Amniotic stem cell (primary cell): ENCODE data around the gene AGXT2.

Experiments used
- DNase-seq: peaks from one replicate; lab custom pipeline; 2025; lab: John Stamatoyannopoulos, UW

AGXT2 gene

DNA sequence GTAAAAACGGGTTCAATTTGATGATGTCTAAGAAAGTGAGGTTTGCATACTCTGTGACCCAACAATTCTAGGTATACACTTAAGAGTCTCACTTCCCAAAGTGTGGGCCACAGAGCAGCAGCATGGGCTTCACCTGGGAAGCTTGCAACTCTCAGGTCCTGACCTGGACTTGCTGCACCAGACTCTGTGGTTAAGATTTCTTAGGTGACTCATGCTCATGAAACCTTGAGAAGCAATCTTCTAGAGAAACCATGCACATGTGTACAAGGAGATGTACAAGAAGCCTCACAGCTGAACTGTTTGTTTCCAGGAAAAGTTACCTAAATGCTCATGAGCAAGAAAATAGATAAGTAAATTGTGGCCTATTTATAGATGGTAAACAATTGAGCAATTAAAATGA lies 88.4 kb downstream of the AGXT2 start:
- DNase-seq, result no peak

DNA sequence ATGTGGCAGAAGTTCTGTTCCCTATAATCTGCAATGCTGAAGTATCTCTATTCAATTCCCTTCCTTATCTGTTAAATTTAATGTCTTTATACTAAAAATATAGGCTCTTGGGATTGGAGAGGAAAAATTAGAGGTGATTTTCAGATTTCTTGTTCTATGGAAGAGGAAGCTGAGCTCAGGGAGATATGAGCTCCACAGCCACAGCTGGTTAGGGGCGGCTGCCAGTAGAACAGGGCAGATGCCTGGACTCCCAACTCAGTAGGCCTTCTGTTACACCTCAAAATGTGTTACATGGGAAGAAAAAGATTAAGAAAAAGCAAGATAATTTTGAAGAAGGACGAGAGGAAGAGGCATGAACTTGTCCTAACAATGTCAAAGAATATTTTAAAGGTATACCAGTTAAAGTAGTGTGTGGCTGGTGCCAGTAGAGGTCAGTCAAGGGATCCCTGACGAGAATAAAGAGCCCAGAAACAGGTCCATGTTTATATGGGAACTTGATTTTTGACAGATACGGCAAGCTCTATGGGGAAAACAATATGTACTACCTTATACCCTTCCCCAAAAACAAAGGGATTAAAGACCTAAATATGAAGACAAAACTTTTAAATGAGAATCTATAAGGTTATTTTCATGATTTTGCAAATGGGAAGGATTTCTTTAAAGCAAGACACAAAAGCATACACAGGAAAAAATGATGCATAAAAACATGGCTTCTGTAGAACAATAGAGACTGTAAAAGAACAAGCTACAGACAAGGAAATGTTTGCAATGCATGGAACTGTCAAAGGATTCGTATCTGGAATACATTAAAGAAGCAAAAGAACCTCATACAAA lies 89.7 kb downstream of the AGXT2 start:
- DNase-seq, result no peak

DNA sequence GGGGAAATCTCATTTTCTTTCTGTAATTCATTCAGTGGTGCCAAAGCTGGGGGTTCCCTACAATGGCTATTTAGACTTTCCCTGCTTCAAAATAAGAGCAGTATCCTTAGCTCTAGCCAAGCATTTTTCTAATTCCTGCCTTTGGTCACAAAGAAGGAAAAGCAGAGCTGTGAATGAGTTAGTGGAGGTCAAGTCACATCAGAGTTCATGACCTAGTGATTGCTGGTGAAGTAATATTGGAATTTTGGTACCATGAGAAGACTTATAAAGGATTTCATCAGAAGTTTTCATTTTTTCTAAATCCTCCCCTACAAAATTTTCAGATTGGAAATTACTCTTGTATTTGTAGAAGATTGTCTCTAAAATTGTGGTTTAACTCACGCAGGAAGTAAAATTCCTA lies 90.4 kb downstream of the AGXT2 start:
- DNase-seq, result no peak
